ENCODE measurements around the gene EDNRB. TPM values are rescaled to one million over a fixed set of nuclear protein-coding genes. Genes with fewer than 3 reads are reported as not detected.
"Not testable (repeated sequence)": the region's sequence is repeated elsewhere in the genome, so short reads cannot be mapped to it uniquely, and the experiment has no call there.

Gene EDNRB
- total and polyA plus RNA-seq, 7 donors: 6.0 to 12.4 (median 7.1) TPM

DNA sequence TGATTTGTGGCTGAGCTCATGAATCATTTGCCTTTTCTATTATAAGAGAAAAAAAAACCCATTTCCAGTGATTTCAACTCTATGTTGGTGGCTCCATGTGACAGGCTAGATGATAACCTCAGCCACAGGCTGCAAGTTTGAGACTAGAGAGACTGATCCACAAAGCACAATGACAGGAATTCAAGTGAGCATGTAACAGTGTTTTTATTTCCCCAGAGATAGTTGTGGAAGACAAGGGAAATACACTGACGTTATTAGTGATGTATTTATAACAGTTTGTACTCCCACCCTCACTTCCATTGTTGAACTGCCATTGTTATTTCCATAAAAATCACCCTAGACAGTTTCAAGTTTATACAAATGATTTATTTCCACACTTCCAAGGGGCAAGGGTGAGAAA, 27.9 kb upstream of the EDNRB start:
- H3K4me1 ChIP-seq: no peaks in the 10 kb centered on the region
- WGBS, 3 donors: 17 to 24% (median 18%) methylated on average over 1 of the region's 1 CpG
- no peak overlapping the region for H3K4me3 ChIP-seq
- DNase-seq: no peak
- no peak overlapping the region for H3K27ac ChIP-seq
- intact Hi-C loops (cut with DNase I): no loop called here
- ATAC-seq: no peak
- no peaks in the 10 kb centered on the region for H3K9me3 ChIP-seq
- TF ChIP-seq, protein P1, sequence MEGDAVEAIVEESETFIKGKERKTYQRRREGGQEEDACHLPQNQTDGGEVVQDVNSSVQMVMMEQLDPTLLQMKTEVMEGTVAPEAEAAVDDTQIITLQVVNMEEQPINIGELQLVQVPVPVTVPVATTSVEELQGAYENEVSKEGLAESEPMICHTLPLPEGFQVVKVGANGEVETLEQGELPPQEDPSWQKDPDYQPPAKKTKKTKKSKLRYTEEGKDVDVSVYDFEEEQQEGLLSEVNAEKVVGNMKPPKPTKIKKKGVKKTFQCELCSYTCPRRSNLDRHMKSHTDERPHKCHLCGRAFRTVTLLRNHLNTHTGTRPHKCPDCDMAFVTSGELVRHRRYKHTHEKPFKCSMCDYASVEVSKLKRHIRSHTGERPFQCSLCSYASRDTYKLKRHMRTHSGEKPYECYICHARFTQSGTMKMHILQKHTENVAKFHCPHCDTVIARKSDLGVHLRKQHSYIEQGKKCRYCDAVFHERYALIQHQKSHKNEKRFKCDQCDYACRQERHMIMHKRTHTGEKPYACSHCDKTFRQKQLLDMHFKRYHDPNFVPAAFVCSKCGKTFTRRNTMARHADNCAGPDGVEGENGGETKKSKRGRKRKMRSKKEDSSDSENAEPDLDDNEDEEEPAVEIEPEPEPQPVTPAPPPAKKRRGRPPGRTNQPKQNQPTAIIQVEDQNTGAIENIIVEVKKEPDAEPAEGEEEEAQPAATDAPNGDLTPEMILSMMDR (IDR thresholded peaks at IDR 0.05): no peak
- H3K36me3 ChIP-seq (ENCODE audit: insufficient read depth in 1 of 2, low read depth in 1 of 2): no peaks in the 10 kb centered on the region
- peaks cover 0 to 2% (median 0%) of the 10 kb centered on the region in 3 donors for H3K27me3 ChIP-seq (ENCODE audit: insufficient read depth in 3 of 3, low read length in 2 of 3)

DNA sequence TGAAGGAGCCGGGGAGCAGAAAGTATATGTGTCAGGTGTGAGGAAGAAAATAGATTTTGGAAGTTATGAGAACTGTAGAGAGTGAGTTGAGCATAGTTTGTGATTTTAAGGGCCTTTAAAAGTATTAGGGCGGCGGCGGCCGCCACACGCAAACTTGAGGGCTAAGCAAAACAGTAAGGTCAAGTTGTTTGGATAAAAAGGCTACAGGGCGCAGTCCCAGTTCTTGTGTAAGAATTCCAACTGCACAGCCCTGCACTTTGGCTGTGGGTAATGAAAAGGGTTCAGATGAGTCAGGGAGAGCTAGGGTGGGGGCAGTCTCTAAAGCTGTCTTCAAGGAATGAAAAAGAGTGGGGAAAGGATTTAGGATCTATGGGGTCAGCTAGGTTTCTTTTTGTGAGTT, 16.4 kb upstream of the EDNRB start:
- intact Hi-C loops (cut with DNase I); H3K36me3 ChIP-seq (ENCODE audit: insufficient read depth in 1 of 2, low read depth in 1 of 2); DNase-seq; H3K4me3 ChIP-seq; H3K27ac ChIP-seq; H3K9me3 ChIP-seq; ATAC-seq; H3K4me1 ChIP-seq; H3K27me3 ChIP-seq (ENCODE audit: insufficient read depth in 3 of 3, low read length in 2 of 3): not testable (repeated sequence)
- 93 to 99% (median 95%) methylated on average over 4 to 7 of the region's 7 CpGs for WGBS, 3 donors

DNA sequence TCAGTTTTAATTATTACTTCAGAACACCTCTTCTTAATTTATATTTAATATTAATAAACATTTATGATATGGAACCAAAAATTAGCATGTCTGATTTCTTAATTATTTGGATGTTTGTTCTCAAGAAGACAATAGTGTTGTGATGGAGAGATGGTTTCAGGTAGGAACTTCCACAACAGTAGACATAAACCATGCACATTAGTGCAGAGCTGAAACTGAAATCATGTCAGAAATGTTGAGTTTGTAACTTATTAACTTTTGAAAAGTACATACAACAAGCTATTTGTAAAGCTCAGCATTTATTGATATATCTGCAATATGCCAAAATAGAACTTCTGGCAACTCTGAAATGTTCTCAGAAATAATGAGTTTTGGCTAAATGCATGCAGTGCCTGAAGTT, 11.8 kb upstream of the EDNRB start:
- intact Hi-C loops (cut with DNase I): no loop called here
- H3K4me1 ChIP-seq: no peaks in the 10 kb centered on the region
- DNase-seq (no peak), ATAC-seq (no peak)
- no peaks in the 10 kb centered on the region for H3K9me3 ChIP-seq
- H3K27me3 ChIP-seq (ENCODE audit: insufficient read depth in 3 of 3, low read length in 2 of 3): no peaks in the 10 kb centered on the region
- no peak overlapping the region for H3K27ac ChIP-seq
- no peak overlapping the region for H3K4me3 ChIP-seq
- no peaks in the 10 kb centered on the region for H3K36me3 ChIP-seq (ENCODE audit: insufficient read depth in 1 of 2, low read depth in 1 of 2)
- TF ChIP-seq, protein P1 (IDR thresholded peaks at IDR 0.05): no peak

DNA sequence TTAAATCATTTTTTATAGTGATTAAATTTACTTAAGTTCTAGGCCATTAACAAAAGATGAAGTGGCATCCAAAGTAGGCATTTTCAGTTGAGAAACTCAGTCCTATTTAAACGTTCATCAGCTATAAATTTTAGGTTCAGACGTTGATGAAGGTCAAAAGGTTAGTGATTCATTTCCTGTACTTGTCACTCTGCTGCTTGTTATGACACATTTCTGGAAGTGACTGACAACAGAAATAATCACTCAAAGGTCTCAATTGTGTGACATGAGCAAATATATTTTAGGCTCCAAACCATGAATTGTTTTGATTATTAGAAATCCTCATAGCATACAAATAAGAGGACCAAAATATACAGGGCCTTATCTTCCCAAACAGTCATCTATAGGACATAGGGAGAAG, 10.3 kb upstream of the EDNRB start:
- Histone ChIP-seq H3K27ac (no peak overlapping the region), H3K9me3 (no peaks in the 10 kb centered on the region), H3K36me3 (ENCODE audit: insufficient read depth in 1 of 2, low read depth in 1 of 2) (no peaks in the 10 kb centered on the region), H3K4me3 (no peak overlapping the region), H3K27me3 (ENCODE audit: insufficient read depth in 3 of 3, low read length in 2 of 3) (no peaks in the 10 kb centered on the region), H3K4me1 (no peaks in the 10 kb centered on the region)
- ATAC-seq: no peak
- intact Hi-C loops (cut with DNase I): no loop called here
- TF ChIP-seq, protein P1 (IDR thresholded peaks at IDR 0.05): no peak
- no peak for DNase-seq
- WGBS, 3 donors: 5 to 10% (median 9%) methylated on average over 2 of the region's 2 CpGs

DNA sequence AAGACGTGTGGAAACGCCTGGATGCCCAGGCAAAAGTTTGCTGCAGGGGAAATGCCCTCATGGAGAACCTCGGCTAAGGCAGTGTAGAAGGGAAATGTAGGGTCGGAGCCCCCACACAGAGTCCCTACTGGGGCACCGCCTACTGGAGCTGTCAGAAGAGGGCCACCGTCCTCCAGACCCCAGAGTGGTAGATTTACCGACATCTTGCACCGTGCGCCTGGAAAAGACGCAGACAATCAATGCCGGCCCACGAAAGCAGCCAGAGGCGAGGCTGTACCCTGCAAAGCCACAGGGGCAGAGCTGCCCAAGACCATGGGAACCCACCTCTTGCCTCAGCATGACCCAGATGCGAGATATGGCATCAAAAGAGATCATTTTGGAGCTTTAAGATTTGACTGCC, 7.0 kb upstream of the EDNRB start:
- ATAC-seq: no peak
- intact Hi-C loops (cut with DNase I): no loop called here
- peaks cover 0 to 8% (median 0%) of the 10 kb centered on the region in 3 donors for H3K27me3 ChIP-seq (ENCODE audit: insufficient read depth in 3 of 3, low read length in 2 of 3)
- H3K27ac ChIP-seq: no peak overlapping the region
- TF ChIP-seq, protein P1 (IDR thresholded peaks at IDR 0.05): no peak
- no peaks in the 10 kb centered on the region for H3K36me3 ChIP-seq (ENCODE audit: insufficient read depth in 1 of 2, low read depth in 1 of 2)
- no peak for DNase-seq
- H3K9me3 ChIP-seq: no peaks in the 10 kb centered on the region
- WGBS, 3 donors: 93 to 95% (median 95%) methylated on average over 14 of the region's 14 CpGs
- H3K4me1 ChIP-seq: no peaks in the 10 kb centered on the region
- no peak overlapping the region for H3K4me3 ChIP-seq
